GM18951 (cell line): Measurements from ENCODE around the gene FOXP1.

Experiments used
- POLR2A ChIP-seq: IDR thresholded peaks from 4 replicates; pipeline ENCODE4 v1.6.1; 2011; ENCODE audit warnings: mild to moderate bottlenecking; ENCODE audit not compliant: insufficient read length, insufficient read depth; ENCODE audit errors: extremely low read depth
- in situ Hi-C: fragments of 300-500 bp; cut with MboI; formaldehyde crosslinking; loops from one replicate; pipeline ENCODE4 v1.12.0; 2022; ENCODE audit warnings: low sequenced_read_pairs, mixed read lengths, inconsistent platforms; ENCODE audit not compliant: unreplicated experiment

The FOXP1 gene

DNA sequence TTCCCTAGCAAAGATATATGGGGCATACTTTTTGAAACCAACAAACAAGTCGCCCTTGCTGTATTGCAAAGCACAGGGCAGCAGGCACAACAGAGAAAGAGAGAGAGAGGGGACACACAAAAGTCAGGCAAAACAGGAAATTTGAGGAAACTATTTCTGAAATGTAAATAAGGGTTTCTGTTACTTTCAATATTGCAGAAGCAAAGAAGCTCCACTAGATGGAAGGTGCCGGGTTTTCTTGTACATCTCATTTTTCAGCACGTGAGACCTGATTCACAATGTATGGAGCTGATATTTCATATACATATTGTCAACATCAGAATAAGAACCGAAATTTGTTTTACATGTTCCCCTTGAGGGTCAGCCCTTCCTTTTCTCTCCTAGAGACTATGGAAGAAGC lies 127.4 kb downstream of the FOXP1 start:
- TF ChIP-seq POLR2A, result no peak

DNA sequence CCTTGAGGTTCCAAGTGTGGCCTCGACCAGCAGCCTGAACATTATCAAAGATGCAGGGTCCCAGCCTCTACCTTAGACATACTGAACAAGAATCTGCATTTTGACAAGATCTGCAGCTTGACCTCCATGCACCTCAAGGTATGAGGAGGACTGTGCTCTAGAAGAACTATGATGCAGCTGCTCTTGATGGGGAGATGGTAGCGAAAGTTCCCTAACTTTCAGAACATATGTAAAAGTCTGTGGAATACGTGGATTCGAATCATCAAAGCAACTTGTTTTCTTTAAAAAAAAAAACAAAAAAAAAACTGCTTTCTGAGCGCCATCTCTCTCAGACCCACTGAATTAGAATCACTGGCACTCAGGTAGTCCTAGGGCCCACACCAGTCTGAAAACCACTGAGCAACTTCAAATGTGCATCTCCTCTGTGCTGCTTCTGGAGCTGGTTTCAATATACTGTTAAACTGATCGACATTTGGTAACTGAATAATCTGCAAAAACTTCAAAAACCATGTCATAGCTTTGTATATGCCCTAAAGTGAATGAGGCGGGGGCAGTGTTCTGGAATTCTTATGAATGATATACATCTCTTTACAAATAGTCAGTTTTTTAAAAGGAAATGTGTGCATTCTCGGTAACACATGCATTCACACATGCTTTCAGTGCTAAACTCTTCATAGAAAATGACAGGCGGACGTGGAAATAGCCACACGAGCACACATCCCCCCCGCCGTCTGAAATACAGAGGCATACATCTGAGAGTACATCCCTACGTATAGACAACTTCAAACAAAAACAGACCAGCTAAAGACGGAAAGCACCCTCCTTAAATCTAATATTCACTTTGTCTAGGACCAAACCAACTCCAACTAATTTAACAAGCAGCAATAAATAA lies 128.8 kb downstream of the FOXP1 start:
- no peak for TF ChIP-seq POLR2A
- in situ Hi-C loops, result no loop called here

More for the DNA sequence above, 127.4 kb downstream of the FOXP1 start:
- in situ Hi-C loops, result no loop called here

DNA sequence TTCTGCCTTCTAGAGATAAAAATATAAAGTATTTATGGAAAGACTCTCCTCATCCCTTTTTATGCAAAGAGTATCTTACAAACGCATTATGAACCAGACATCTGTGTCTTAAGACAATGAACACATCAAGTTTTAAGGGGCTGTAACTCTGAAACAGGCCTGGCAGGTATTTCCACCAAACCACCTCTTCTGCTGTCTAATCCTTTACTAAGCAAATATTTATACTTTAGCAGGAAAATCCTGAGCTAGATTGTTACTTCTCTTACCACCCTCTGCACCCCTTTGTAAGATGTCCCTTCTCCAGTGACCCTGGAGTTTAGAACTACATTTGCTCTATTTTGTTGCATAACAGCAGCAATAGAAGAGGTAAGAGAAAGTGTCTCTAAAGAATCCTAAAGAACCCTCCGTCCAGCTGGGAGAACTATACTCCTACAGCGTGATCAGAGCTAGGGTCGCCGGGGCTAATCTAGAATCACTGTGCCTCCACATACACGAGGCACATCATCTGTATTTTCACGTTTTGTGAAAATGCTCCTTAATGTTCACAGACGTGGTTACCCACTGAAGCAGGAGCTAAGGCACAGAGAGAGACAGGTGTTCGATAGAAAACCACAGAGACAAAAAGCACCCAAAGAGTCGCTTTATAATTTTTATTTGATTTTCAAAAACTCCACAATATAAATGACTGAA lies 129.6 kb downstream of the FOXP1 start:
- in situ Hi-C loops, result no loop called here
- TF ChIP-seq POLR2A, result no peak

DNA sequence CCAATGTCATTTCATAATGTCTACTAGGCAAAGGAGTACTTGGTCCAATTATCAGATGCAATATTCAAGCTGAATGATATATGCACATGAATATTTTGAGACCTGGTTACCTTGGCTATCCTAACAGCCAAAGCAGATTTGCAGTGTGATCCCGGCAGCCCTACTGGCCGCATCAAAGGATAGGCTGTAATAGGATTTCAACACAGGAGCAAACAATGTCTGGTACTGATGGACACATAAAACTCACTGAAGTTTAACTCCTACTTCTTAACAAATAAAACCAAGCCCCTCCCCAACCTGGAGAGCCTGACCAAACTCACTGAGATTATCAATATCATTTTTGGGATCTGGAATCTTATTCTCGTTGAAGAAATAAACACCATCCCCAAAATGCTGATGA lies 130.2 kb downstream of the FOXP1 start:
- TF ChIP-seq POLR2A, result no peak
- in situ Hi-C loops, result no loop called here

DNA sequence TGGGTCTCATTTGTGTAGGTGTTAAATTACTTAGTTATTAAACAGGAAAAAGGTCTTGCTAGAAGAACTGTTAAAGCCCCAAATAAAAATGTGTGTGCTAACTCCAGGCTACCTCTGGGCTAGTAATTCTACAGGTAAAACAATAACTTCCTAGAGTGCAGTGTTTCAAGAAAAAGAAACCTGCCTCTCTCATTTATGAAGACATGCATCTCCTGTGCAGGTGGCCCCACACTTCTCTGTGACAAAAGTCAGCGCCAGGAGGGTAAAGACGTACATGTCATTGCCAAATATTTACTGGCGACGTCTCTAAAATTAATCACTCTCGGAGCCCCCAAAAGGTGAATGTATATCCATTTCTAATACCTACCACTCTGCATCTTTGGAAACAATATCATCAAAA lies 131.7 kb downstream of the FOXP1 start:
- TF ChIP-seq POLR2A, result no peak
- in situ Hi-C loops, result no loop called here

DNA sequence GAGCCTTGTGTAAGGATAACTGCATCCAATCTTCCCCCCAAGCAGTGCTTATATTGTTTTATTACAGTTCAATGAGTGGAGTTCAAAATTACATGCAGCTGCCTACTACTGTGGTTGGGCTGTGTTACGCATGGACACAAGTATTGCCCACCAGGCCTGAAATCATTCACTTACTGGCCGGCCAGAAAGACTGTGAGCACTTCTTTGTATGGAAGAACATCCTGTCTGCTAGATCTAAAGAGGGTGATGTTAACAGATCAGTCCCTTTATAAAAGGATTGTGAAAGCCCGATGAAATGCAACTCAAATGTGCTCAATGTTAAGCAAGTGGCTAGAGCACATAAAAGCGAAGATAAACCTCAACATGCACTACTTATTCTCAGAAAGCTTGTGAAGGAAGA lies 132.5 kb downstream of the FOXP1 start:
- no peak for TF ChIP-seq POLR2A
- in situ Hi-C loops, result no loop called here

DNA sequence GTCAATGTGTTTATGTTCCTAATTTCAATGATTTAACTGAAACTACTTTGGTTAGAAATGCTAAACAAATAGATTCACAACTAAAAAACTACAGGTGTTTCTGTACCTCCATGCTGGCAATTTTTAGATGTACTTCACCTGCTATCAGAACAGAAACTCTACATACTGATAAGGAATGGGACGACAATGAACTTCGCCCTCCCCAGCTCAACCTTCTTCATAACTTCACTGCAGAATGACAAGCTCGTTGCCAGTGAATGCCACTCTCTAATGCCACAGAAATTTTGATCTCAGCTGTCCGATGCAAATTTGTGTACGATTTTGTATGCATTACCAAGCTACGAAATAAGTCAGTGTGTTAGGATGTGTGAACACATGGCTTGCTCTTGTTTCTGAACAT lies 133.4 kb downstream of the FOXP1 start:
- in situ Hi-C loops, result no loop called here
- no peak for TF ChIP-seq POLR2A

DNA sequence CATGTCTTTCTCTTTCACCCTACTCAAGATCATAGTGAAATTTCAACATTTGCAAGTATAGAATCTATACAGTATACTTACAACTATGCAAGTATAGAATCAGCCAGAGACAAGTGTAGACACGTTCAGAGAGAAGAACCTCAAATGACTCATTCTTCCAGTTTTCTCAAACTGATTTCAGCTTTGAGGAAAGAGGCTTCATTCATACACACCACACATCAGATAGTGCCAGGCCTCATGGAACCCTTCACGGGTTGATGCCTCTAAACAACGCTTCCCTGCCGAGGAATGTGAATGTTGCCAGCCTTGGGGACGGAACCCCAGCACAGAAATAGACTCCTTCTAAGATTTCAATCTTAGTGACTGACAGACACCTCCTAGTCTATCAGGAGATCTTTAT lies 135.7 kb downstream of the FOXP1 start:
- TF ChIP-seq POLR2A, result no peak
- in situ Hi-C loops, result no loop called here

DNA sequence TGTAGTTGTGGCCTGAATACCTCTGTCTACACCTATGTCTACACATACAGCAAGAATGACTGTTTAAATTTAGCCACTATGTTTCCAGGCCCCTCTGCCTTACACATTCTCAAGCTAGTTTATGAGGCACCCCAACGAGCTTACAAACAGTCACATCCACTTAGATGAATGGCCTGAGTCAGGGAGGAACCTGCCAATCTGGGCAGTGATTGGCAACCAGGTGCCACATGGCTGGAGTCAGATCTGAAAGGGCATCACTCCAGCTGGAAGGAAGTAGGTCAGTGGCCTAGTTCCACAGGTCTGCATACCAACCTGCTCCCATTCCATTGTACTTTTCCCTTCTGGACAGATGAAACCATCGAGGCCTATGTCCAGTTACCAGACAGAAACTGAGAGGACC lies 136.3 kb downstream of the FOXP1 start:
- in situ Hi-C loops, result no loop called here
- TF ChIP-seq POLR2A, result no peak

DNA sequence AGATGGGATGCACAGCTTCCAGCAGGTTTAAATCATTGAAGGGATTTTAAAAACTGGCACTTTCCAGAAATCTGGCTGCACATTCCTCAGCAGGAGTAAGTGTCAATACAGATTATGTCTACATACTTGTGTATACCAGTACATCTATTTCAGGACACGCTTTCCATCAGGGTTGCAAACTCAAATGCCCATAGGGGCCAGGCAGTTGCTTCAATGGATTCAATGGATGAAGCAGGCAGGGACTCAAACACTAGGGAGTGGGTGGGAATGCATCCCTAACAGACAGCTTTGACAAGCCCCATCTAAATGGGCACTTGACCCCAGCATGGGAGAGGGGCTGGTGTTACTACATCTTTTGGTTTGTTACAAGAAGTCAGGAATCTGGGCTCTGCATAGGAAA lies 136.8 kb downstream of the FOXP1 start:
- no peak for TF ChIP-seq POLR2A
- in situ Hi-C loops, result no loop called here

DNA sequence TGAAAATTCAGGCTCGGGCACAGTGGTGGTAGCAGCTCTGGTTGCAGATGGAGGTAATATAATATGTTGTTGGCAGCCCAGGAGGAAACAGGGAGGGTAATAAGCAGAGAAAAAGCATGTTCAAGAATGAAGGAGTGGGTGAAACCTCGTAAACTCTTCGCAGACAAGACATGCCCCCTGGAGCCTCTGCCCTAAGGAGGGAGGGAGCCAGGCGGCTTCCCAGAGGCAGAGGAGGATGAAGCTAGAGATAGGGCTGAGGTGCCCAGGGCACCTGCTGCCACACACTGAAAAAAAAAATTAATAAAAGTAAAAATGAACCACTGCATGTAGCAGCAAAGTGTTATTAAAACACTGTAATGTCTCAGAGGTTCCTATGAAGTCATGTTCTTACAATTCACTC lies 137.3 kb downstream of the FOXP1 start:
- in situ Hi-C loops, result no loop called here
- no peak for TF ChIP-seq POLR2A

DNA sequence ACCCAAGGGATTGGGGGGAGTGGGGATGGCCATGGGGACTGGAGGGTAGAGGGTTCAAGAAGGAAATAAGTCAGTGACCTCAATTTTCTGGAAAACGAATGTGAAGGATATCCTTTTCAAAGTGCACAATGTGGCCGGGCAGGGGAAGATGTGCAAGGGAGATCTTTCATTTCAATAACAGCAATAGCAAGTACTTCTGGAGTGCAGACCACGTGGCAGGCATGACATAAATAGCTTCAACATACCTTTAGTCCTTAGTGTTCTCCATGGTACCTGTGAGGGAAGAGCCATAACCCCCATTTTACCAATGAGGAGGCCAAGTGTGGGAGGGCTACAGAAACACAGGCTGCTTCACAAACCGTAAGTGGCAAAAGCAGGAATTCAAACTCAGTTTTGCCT lies 138.7 kb downstream of the FOXP1 start:
- in situ Hi-C loops, result no loop called here
- no peak for TF ChIP-seq POLR2A

DNA sequence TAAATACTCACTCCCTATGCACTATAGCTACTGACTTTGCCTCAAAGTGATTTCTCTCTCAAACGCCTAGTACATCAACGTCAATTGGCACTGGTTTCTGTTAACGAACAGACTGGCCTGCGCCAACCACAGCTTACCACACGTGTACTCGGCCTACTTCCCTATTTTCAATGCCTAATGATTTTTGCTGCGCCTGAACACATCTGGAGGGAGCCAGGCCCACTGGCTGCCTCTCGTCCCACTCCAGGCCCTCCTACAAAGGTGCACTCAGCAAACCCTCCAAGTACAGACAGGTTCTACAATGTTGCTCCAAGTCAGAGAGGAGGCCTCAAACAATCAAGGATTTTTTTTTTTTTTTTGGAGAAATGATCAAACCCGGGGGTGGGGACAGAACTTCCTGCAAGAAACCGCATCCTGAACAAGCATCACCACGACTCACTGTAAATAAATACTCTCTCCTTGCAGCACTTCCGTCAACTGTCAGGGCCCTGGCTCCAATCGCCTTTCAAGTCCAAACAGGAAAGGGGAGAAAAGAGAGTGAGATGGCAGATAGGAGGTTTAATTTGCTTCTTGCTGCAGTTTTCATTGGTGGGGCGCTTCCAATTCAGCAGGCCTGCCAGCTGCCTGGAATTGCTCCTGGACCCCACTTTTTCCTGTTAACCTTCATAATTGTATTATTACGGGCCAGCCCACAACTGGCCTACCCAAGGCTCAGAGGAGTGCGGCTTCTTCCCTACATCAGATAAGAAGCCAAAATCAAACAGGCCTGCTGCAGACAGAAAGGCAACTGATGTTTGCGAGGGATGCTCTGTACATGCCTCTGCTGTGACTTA lies 139.3 kb downstream of the FOXP1 start:
- no peak for TF ChIP-seq POLR2A
- in situ Hi-C loops, result no loop called here
